ENCODE data around the gene PEMT.
A peak's percentile ranks its signal among the peaks of the same experiment; 100 is the strongest.
"Not testable (repeated sequence)": the region's sequence is repeated elsewhere in the genome, so short reads cannot be mapped to it uniquely, and the experiment has no call there.

The PEMT gene

DNA sequence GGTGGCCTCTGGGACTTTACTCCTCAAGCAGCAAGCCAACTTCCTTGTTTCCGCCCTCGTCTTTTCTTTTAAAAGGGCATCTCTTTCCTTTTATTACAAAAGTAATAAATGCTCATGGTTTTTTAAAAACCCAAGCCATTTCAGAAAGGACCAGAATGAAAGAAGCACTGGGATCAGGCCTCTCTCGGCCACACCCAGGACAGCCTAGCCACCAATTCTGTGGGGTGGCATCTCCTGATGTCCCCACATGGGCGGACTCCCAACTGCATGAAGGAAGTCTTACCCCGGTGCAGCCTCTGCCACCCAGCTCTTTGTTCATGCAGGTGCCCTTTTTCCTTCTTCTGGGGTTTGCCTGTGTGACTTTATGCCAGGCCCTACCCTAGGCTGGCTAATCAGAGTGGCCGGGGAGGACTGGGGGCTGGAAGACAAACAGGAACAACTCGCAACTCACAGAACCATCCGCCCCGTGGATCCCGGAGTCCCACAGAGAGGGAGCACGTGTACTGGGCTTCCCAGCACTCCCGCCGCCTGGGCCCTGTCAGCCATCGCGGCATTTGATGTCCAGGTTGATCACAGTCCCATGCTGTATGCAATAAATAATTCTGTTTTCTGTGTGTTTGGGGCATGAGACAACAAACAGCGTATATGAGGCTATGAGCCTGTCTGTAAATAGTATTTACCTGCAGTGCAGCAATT is 92.8 kb downstream of the PEMT start:
- no peak for DNase-seq

DNA sequence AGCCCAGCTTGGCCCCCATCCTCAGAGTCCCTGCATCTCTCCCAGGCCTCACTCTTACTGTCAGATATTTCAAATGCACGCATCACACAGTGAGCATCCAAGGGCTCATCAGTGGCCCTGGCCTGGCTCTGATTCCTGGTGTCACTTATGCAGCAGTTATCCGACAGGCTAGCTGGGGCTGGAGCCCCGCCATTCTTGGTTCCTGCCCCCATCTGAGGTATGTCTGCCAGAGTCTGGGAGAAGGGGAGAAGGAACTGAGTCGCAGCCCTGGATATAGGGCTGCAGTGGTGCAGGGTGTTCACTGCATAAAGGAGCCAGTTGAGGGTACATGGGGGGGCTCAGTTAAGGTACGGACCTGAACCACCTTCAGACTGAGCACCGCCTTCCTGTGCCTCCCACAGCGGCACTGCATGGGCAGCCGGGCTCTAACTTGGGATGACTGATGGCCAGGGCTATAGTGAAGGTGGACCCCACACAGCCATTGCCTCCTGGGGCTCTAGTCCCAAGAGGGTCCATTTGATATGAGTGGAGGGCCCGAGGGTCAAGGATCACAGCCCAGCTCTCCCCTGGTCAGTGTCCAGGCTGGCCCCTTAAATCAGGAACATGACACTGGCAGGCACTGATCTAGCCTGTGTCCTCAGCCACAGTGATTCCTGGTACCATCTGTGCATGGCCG is 93.5 kb downstream of the PEMT start:
- no peak for DNase-seq

GRCh38 chr17:17497065-17497844 is 94.3 kb downstream of the PEMT start:
- no peak for DNase-seq

GRCh38 chr17:17496189-17497064 is 95.1 kb downstream of the PEMT start, which contains the start of gene RASD1:
Gene RASD1 (minus strand): TSS chr17:17496395. CDS start chr17:17496181, 214 bp downstream.
- DNase-seq = peak; percentile 71

GRCh38 chr17:17495536-17496188 is 95.8 kb downstream of the PEMT start:
- no peak for DNase-seq

DNA sequence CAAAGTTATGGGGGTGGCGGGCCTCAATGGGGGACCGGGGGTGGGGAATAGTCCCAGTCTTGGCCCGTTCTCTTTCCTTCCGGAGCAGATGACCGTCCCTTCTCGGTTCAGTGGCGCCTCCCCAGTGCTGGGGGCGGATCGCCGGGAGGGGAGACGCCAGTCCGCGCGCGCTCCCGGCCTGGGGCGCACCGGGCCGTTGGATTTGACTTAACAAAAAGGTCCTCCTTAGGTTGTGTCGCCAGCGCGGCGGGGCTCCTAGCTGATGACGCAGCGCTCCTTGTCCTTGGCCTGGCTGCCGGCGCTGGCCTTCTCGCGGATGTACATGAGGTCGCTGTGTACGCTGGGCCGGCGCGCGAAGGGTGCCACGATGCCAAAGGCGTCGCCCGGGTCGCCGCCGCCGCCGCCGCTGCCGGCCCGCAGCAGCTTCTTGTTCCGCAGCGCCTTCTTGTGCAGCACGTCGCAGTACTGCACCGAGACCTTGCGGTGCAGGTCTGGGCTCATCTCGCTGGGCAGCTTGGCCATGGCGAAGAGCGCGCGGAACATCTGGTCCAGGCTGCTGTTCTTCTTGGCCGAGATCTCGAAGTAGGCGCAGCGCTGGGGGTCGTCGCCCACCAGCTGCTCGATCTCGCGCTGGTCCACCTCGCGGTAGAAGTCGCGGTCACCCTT is 96.5 kb downstream of the PEMT start:
- no peak for DNase-seq

- no peak for DNase-seq
Observed at GRCh38 chr17:17494499-17494869, 97.0 kb downstream of the PEMT start.

DNA sequence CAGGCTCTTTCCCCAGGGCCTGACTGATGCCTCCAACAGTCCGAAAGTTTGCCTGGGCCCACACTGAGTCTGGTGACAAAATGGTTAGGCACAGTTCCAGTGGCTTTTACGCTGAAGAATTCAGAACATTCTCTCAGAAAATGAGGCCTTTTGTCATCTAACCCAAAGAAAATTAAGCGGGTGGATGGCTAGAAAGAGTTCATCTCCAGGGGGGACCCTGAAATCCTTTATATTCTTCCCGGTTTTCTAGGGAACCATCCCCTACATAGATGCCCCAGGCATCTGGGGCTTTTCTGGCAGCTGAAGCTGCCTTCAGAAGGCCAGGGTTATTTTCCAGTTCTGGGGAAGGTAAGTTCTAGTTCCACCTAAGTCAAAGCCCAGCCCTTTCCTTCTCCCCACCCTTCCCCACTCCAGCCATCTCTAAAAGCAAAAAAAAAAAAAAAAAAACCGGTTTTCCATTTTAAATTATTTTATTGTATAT is 97.5 kb downstream of the PEMT start:
- DNase-seq = no peak

DNA sequence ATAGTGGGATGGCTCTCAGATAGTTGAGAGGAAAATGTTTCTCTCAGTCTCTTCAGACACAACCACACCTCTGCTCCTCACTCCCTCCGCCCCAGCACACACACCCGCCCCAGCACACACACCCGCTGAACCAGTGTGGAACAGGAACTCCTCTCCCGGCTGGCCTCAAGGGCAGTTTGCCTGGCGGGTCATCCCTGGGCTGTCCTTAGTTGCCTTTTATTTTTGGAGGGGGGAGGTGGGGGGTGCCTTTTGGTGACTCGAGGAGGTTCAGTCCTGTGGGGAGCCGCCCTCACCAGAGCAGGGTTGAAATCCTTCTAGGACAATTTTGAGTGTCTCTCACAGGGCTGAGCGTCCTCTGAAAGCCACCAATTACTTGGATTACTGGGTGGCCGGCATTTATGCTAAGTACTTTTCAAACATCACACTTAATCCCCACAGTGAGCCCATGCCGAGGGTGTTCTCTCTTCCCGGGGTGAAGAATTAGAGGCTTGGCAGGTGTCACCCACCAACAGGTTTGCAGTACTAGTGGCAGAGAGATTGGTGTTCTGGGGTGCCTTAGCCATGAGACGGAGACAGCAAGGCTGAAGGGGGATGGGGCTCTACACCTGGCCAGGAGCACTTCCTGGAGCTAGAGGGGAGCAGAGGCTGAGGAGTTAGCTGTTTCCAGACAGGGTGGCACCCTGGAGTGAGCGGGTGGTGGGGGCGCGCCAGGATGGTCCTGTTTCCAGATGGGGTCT is 98.1 kb downstream of the PEMT start:
- no peak for DNase-seq

- DNase-seq = no peak
Observed at GRCh38 chr17:17492571-17492970, 98.9 kb downstream of the PEMT start.

DNA sequence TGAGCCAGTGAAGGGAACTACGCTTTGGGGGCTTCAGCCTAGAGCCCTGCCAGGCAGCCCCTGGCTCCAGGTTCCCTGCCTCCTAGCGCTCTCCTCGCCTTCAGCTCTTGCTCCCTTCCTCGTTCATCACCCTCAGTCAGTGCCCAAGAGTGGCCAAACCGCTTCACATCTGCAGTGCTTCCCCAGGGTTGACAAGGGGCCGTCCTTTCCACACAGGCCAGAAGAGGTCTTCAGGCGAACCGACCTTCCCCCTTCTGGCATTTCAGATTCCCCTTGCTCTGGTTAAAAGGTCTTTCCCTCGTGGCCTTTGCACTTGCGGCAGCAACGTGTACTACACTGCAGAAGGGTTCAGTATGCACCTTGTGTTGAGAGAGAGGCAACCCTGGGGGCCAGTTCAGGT is 99.4 kb downstream of the PEMT start:
- DNase-seq = no peak

- no peak for DNase-seq
Observed at GRCh38 chr17:17491546-17491988, 99.9 kb downstream of the PEMT start.

DNA sequence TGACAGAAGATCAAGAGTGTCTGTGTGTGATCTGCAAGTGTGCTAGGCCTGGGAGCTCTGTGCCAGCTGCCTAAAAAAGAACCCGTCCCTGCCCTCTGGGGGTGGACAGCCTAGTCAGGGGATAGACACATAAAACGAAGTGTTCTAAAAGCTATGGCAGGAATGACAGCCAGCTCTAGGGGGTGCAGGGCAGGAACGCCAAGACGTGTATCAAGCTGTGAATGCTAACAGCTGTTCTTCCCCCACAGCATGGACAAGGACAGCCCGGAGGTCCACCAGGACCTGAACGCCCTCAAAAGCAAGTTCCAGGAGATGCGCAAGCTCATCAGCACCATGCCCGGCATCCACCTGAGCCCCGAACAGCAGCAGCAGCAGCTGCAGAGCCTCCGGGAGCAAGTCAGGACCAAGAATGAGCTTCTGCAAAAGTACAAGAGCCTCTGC is 100.5 kb downstream of the PEMT start:
- DNase-seq = no peak

GRCh38 chr17:17487998-17488397 is 103.5 kb downstream of the PEMT start:
- DNase-seq = no peak

DNA sequence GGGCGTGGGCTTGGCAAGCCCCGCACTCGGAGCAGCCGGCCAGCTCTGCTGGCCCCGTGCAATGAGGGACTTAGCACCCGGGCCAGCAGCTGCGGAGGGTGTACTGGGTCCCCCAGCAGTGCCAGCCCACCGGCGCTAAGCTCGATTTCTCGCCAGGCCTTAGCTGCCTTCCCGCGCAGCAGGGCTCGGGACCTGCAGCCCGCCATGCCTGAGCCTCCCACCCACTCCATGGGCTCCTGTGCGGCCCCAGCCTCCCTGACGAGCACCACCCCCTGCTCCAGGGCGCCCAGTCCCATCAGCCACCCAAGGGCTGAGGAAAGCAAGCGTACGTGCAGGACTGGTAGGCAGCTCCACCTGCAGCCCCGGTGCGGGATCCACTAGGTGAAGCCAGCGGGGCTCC is 105.1 kb downstream of the PEMT start:
- DNase-seq = not testable (repeated sequence)

- no peak for DNase-seq
Observed at GRCh38 chr17:17485420-17485819, 106.1 kb downstream of the PEMT start.

DNA sequence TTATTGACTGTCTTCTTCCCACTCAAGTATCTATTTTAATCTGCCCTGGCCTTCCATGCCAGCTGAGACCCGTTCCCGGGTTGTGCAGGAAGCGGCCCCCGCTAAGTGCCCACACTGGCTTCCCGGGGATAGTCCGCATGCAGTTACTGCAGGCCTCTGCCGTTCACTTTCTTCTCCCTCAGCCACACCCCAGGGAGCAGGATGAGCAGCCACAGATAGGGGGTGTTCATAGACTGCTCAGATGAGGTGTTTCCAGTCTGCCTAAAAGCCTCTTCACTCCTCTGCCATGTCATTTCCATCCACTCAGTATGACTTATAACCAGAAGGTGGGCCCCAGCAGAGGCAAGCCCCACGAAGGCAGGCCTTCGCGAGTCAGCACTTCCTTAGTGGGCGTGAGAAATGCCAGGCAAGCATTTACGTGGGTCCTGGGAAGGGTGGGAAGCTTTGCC is 107.0 kb downstream of the PEMT start:
- DNase-seq = no peak

GRCh38 chr17:17481860-17482259 is 109.6 kb downstream of the PEMT start:
- DNase-seq = no peak

DNA sequence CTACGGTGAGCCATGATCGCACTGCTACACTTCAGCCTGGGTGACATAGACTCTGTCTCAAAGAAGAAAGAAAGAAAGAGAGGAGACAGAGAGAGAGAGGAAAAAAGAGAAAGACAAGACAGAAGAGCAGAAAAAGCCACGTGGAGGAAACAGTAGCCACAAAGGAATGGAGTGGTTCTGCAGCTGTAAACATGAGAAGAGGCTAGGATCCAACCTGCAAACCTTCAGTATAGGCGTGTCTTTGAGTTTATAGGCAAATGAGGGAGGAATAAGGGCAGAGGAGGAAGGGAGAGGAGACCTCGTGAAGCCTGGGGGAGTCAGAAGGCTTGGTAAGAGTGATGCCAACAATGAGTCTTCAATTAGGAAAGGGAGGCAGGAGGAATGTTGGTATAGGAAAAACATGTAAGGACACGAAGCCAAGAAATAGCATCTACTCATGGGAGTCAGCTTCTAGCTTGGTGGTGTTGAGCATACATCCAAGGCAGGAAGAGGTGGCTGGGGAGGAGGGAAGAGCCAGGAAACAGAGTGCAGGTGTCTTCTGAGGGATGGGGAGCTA is 110.8 kb downstream of the PEMT start:
- no peak for DNase-seq

DNA sequence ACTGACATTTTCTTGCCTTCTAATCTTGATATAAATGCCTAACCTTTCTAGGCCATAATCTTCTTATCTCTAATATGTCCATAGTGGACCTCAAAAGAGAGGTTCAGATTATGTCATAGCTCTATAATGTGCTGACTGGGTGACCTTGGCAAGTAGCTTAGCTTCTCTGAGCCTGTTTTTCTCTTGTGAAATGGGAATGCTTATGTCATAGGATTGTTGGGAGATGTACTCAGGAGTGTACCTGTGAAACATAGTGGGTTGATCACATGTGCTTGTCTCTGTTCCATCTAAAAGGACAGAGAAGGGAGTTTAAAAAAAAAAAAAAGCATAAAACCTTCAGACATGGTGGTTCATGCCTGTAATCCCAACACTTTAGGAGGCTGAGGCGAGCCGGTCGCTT is 112.3 kb downstream of the PEMT start:
- no peak for DNase-seq
